ENCODE results near the gene PTPN21. TPM values are rescaled to one million over a fixed set of nuclear protein-coding genes. Genes with fewer than 3 reads are reported as not detected.

PTPN21 gene
- total and polyA plus RNA-seq, 9 of the 15 experiments (the other 6 are each of a cell fraction or from before 2014, with no cell fraction given) = 0.06 to 1.9 (median 0.94) TPM

DNA sequence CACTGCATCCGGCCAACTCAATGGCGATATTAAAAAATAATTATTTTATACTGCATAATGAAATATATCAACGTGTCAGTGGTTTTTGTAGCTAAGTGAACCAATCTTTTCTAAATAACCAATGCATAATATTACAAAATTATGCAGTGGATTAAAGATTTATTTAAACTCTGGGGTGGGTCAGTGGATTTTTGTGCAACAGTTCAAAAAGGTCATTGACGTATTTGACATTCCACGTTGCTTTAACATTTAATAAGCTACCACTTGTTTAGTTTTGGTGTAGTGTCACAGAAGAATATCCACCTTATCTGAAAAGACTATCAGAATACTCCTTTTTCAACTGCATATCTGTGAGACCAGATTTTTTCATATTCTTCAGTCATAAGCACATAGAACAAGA lies 10.6 kb upstream of the PTPN21 start:
- Histone ChIP-seq H3K4me2 (ENCODE audit: insufficient read depth, low read length) (no peak overlapping the region), H3K4me1 (replicated peaks in 1 of 2; ENCODE audit: control insufficient read depth in 2 of 2, insufficient read depth in 2 of 2, low read length in 2 of 2) (peaks cover 0 to 6% of the 10 kb centered on the region in 2 experiments; a peak in 4 of 5 replicates), H3K27me3 (ENCODE audit: control insufficient read depth in 2 of 2, insufficient read depth in 2 of 2, low read length in 2 of 2) (no peaks in the 10 kb centered on the region), H3K9me1 (ENCODE audit: control insufficient read depth, insufficient read depth, low read length) (no peaks in the 10 kb centered on the region), H3K36me3 (ENCODE audit: control insufficient read depth, insufficient read depth, low read length) (peaks cover 46% of the 10 kb centered on the region), H4K20me1 (replicated peaks; ENCODE audit: control insufficient read depth, insufficient read depth, low read length) (no peaks in the 10 kb centered on the region), H3K27ac (ENCODE audit: extremely low read depth, low read depth, low read length) (no peak overlapping the region), H3K9me3 (replicated peaks; ENCODE audit: control insufficient read depth, insufficient read depth, low read depth, low read length) (no peaks in the 10 kb centered on the region), H2AFZ (ENCODE audit: low read depth, low read length) (no peak overlapping the region), H3K9ac (ENCODE audit: insufficient read depth in 1 of 2, low read depth in 2 of 2, low read length in 2 of 2) (no peak overlapping the region), H3K79me2 (ENCODE audit: control insufficient read depth, insufficient read depth, low read length) (peaks cover 25% of the 10 kb centered on the region), H3K4me3 (no peak overlapping the region)
- no peak for DNase-seq (ENCODE audit: extremely low read depth in 1 of 4, low spot score in 3 of 4)
- in situ Hi-C loops (cut with MboI) = loop anchor here (25.0 kb wide), 1 partner anchor 578 kb away; the partner anchor contains the start of gene GALC
- CTCF ChIA-PET (ENCODE audit: low intra/inter-chr PET ratio) = no interaction called here
- intact Hi-C loops (cut with micrococcal nuclease) = no loop called here
- ATAC-seq = no peak
- FAIRE-seq = no peak
- no TSS peak for BruUV-seq (replicated peaks)
- POLR2A ChIA-PET = interaction anchor here (0.9 kb wide), 1 partner anchor 13 kb away, joined by 3 read pairs; no protein-coding TSS in a partner anchor
- WGBS (ENCODE audit: insufficient coverage, low coverage, missing lambda C conversion rate) = 92% methylated on average over 4 of the region's 5 CpGs
- TF ChIP-seq BCOR (IDR thresholded peaks at IDR 0.05) (no peak), BRD4 (IDR thresholded peaks at IDR 0.05) (no peak), CREB5 (CRISPR knock-in tag; IDR thresholded peaks at IDR 0.05) (no peak), IRF9 (tag; IDR thresholded peaks at IDR 0.05) (no peak), POLR2AphosphoS2 (IDR thresholded peaks at IDR 0.05; ENCODE audit: low read length) (no peak), PML (IDR thresholded peaks at IDR 0.05; ENCODE audit: low read length) (no peak), ATF7 (IDR thresholded peaks at IDR 0.05) (no peak), SMC3 (conservative IDR thresholded peaks at IDR 0.05; ENCODE audit: insufficient read depth, low read depth, low read length) (no peak), FOXJ3 (CRISPR knock-in tag; IDR thresholded peaks at IDR 0.05) (no peak), SETDB1 (IDR thresholded peaks at IDR 0.05; ENCODE audit: low read length) (no peak), CUX1 (CRISPR knock-in tag; IDR thresholded peaks at IDR 0.05) (no peak), NFE2L1 (tag; IDR thresholded peaks at IDR 0.05; ENCODE audit: borderline replicate concordance, low read depth) (no peak), XRCC3 (IDR thresholded peaks at IDR 0.05) (no peak), HIVEP1 (CRISPR knock-in tag; IDR thresholded peaks at IDR 0.05) (no peak)
- TF ChIP-seq, protein P1, sequence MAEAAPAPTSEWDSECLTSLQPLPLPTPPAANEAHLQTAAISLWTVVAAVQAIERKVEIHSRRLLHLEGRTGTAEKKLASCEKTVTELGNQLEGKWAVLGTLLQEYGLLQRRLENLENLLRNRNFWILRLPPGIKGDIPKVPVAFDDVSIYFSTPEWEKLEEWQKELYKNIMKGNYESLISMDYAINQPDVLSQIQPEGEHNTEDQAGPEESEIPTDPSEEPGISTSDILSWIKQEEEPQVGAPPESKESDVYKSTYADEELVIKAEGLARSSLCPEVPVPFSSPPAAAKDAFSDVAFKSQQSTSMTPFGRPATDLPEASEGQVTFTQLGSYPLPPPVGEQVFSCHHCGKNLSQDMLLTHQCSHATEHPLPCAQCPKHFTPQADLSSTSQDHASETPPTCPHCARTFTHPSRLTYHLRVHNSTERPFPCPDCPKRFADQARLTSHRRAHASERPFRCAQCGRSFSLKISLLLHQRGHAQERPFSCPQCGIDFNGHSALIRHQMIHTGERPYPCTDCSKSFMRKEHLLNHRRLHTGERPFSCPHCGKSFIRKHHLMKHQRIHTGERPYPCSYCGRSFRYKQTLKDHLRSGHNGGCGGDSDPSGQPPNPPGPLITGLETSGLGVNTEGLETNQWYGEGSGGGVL (CRISPR knock-in tag; IDR thresholded peaks at IDR 0.05) = no peak
